Head of caudate nucleus (tissue), 42 donors: ENCODE measurements around the gene RER1.

ENCODE experiments used
- DNase-seq, 42 donors: peaks; one replicate each; pipeline versions ENCODE4 v3.0.0 to v3.0.0-alpha.2; 2020 to 2021; ENCODE audit warnings: mixed read lengths in 7 of 42
- intact Hi-C: fragments of 100-400 bp; cut with DNase I; formaldehyde crosslinking; loops from one replicate; pipeline ENCODE4 v1.15.0; 2022

RER1 gene

GRCh38 chr1:2352897-2353550 is 38.6 kb upstream of the RER1 start:
- intact Hi-C loops = no loop called here
- DNase-seq = no peak

DNA sequence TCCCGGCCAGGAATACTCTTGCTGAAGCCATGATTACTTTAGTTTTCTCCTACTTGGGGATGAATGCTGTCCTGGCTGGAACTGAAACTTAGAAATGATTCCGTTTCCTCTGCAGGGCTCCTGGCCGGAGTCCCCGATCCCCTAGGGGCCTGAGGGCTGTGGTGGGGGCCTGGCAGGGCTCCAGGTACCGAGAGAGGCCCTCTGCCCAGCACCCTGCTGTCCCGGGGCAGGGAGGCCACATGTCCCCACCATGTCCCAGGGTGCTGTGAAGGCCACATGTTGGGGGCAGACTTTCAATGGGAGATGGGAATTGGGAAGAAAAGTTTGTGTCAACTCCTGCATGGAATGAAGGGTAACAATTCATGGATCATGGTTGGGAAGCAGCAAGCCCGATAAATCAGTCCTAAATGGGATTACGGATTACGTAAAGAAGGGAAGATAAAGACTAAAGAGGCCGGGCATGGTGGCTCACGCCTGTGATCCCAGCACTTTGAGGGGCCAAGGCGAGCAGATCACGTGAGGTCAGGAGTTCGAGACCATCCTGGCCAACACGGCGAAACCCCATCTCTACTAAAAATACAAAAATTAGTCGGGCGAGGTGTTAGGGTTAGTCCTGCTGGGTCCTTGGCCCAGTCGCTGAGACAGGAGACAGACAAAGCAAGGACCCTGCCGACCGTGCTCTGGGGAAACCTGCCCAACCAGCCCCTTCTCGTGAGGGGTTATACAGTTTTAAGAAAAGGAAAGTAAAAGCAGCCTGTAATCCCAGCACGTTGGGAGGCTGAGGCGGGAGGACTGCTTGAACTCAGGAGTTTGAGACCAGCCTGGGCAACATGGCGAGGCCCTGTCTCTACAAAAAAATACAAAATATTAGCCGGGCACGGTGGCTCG is 37.8 kb upstream of the RER1 start:
- DNase-seq = no peak

DNA sequence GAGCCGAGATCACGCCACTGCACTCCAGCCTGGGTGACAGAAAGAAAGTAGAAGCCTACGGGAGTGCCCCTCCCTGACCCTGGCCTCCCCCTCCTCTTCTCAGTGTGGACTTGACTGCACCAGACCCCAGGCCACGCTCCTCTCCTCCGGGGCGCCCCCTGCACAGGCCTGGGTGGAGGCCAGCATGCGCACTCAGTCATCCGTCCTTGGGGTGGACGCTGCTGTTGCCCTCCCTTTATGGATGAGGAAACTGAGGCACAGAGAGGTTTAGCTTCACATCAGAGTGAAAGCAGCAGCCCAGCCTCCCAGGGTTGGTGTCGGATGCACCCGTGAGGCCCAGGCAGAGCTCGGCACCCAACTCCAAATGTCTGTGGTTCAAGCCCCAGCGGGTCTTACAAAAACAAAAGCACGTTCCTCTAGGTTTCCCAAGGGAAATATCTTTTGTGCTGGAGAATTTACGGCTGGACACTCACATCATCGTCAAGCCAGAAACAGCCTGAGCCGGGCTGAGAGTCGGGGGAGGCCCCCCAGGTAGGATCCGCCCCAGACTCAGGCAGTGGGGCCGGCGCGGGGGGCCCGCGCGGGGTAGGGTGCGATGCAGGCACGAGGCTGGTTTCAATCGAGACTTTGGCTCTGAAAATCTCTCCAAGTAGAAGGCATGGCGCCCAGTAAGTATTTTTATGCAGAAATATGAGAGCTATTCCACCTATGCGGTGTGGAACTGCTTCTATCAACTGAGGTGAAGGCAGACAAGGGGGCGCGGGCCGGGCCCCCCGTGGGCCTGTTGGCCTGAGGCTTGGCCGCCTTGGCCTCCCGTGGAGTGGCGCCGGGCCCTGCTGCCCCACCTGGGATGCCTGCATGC is 36.9 kb upstream of the RER1 start:
- DNase-seq = no peak
- intact Hi-C loops = no loop called here

More for the DNA sequence above, 37.8 kb upstream of the RER1 start:
- intact Hi-C loops = no loop called here

GRCh38 chr1:2355373-2356261 is 36.0 kb upstream of the RER1 start:
- DNase-seq = no peak
- intact Hi-C loops = no loop called here

DNA sequence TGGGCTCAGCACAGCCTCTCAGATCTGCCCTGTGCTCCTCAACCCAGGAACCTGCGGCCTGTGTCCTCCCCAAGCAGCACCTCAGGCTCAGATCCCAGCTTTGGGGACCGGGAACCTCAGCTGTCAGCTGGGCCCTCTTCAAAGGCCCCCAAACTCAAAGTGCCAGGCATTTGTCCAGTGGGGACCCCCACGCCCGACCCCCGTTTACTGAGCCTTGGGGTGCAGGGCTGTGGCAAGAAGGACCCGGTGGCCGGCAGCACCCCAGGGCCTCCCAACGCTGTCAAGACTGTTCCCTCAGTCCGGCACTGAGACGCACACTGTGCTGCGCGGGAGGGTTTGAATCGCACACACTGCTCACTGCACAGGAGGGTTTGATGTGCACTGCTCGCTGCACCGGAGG is 35.2 kb upstream of the RER1 start:
- no peak for DNase-seq
- intact Hi-C loops = no loop called here

GRCh38 chr1:2356911-2357845 is 34.5 kb upstream of the RER1 start:
- DNase-seq = no peak
- intact Hi-C loops = no loop called here

- no peak for DNase-seq
- intact Hi-C loops = no loop called here
Measured at GRCh38 chr1:2358072-2358471, 33.6 kb upstream of the RER1 start.

DNA sequence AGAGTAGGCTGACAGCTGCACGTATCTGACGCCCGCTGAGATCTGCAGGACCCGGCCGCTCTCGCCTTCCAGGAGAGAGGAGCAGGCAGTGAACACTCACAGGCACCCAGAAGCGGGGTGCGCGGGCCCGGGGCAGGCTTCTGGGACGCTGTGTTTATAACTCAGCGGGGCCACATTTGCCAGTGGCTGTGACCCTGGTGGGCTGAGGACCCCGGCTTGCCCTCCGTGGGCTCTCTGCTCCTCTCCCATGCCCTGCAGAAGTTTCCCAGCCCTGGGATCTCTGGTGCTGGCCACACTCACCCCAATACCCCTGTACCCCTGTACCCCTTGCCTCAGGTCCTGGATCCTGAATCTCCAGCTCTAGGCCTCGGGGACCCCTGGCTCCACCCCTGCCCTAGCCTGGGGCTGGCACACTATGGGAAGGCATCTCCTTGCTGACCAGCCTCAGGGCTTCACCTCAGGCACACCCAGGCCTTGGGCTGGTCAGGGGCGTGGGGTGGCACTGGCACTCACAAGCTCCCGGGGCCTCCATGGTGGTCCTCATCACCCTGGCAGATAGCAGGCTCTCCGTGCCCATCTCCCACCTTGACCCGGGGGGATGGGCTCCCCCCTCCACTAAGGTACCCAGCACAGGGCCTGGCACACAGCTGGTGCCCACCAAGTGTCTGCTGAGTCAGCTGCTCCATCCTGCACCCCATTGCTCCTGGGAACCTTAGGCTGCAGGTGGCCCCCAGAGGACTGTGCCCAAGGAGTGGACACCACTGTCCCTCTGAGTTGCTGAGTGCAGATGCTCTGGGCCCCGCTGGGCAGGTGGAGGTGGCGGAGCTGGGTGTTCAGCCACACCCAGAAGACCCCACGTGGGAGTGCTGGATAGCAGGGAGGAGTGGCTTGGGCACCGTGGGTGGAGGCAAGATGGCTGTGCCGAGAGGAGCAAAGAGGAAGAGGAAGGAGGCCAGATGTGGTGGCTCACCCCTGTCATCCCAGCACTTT is 32.7 kb upstream of the RER1 start:
- intact Hi-C loops = no loop called here
- DNase-seq = no peak

GRCh38 chr1:2360588-2361364 is 30.9 kb upstream of the RER1 start:
- intact Hi-C loops = no loop called here
- no peak for DNase-seq

DNA sequence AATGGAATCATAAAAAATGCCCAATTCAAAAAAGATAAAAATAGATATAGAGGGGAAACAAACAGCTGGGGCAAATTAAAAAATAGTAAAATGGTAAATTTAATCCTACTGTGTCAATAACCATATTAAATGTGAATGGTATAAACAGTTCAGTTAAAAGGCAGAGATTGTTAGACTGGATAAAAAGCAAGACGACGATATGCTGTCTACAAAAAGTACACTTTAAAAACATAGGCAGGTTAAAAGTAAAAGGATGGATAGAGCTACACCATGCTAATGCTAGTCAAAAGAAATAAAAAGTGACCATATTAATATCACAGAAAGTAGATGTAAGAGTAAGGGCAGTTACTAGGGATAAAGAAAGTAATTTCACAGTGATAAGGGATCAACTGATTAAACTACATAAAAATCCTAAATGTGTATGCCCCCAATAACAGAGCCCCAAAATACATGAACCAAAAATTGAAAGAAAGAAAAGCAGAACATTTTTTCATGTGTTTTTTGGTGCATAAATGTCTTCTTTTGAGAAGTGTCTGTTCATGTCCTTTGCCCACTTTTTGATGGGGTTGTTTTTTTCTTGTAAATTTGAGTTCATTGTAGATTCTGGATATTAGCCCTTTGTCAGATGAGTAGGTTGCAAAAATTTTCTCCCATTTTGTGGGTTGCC is 27.7 kb upstream of the RER1 start:
- intact Hi-C loops = no loop called here
- no peak for DNase-seq

DNA sequence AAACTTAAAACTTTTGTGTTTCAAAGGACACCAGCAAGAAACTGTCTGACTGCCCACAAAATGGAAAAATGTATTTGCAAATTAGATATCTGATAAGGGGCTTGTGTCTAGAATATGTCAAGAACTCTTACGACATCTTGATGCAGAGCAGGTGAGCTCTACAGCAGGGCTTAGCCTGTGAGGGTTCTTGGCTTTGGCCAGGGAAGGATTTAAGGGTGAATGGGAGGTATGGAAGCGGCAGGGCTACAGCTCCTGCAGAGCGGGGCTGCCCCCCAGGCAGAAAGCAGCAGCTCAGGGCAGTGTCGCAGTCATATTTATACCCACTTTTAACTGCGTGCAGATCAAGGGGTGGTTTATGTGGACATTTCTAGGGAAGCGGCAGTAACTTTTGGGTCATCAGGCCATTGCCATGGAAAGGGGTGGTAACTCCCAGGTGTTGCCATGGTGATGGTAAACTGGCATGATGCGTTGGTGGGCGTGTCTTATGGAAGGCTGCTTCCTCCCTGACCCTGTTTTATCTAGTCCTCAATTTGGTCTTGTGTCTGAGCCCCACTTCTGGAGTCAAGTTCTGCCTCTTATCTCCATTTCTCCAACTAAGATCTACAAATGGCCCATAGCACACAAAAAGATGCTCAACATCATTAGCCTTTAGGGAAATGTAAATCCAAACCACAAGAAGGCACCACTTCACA is 23.4 kb upstream of the RER1 start:
- DNase-seq = no peak
- intact Hi-C loops = no loop called here

DNA sequence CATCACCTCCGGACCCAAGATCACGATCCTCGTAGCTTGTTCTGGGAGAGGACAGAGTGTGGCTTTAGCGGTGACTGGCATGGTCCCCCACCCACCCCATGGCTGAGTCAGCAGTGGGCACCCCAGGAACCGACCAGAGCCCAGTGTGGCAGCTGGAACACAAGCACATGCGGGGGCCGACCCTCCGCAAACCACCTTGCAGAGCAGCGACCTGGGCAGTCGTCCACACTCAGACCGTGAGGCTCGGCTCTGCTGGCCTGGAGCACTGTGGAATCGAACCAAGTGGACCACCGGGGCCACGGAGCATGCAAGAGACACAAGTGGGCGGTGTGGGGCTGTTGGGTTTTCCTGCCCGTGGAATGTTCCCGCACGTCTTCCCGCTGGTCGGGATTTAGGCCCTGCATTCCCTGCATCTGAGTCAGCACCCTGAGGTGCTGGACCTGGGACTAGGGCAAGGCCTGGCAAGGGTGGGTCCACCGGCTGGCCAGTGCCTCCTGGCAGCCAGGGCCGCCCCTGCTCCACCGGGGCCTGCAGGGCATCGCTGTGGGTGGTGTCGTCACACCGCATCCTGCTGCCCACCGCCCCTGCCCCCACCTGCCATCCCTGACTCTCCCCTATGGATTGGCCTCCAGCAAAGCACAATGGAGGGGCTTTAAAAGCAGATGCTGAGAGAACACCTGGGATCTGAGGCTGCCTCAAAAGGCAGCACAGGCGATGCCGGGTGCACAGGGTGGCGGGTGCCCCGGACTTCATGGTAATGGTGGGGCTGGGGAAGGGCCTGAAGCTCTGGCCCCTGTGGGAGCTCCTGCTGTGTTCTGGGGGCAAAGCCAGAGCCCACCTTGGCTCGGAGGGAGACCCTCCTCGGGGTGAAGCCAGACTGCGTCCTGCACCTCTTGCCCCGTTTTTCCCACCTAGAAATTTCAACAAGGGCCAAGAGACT is 18.8 kb upstream of the RER1 start:
- DNase-seq = peak in 1 of 42 donors; percentile 2
- intact Hi-C loops = no loop called here

- intact Hi-C loops = no loop called here
Measured at GRCh38 chr1:2373551-2374251, 17.9 kb upstream of the RER1 start.

More at GRCh38 chr1:2373551-2374251, 17.9 kb upstream of the RER1 start:
- no peak for DNase-seq
